Measurements from ENCODE around the gene NEK1. TPM values are rescaled to one million over a fixed set of nuclear protein-coding genes. Genes with fewer than 3 reads are reported as not detected.
A peak's percentile ranks its signal among the peaks of the same experiment; 100 is the strongest.
"Not testable (repeated sequence)": the region's sequence is repeated elsewhere in the genome, so short reads cannot be mapped to it uniquely, and the experiment has no call there.

The NEK1 gene
- total RNA-seq, 2 experiments from 2014 or later, result 10.7 to 11.4 TPM

GRCh38 chr4:169649545-169650226, 37.3 kb upstream of the NEK1 start:
- H3K27ac Mint-ChIP-seq, result no peak overlapping the region
- CTCF ChIA-PET, result interaction anchor here (0.7 kb wide), 1 partner anchor 19 kb away, joined by 3 read pairs; no protein-coding TSS in a partner anchor
- no peak overlapping the region for H3K4me3 Mint-ChIP-seq
- POLR2A ChIA-PET, result no interaction called here
- no peaks in the 10 kb centered on the region for H3K27me3 Mint-ChIP-seq
- H3K4me1 Mint-ChIP-seq (ENCODE audit: low read depth), result peaks cover 18% of the 10 kb centered on the region
- DNase-seq, result no peak
- intact Hi-C loops (cut with micrococcal nuclease), result no loop called here
- peaks cover 12% of the 10 kb centered on the region for H3K36me3 Mint-ChIP-seq
- no peaks in the 10 kb centered on the region for H3K9me3 Mint-ChIP-seq

DNA sequence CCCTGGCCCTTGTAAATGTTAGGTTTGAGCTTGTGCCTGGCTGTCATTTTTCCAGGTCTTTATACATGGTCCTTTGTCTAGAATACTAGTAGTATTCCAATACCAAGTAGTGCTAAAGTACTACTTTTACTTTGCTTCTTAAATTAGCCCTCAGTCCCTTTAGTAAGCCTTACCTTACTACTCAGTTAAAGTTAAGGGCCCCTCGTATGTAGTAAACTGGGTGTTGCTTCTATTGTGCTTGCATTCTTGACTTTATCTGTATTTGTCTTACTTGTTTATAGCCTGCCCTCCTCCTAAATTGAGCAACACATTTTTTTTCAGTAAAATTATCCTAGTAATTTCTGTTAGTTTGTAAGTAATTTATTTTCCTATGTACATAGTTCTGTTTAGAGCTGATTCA, 33.2 kb upstream of the NEK1 start:
- CTCF ChIA-PET, result interaction anchor here (0.9 kb wide), 1 partner anchor 33 kb away, joined by 3 read pairs; the partner anchor contains the start of gene NEK1

GRCh38 chr4:169644802-169645201, 32.4 kb upstream of the NEK1 start:
- Mint-ChIP-seq H3K27ac (no peak overlapping the region), H3K36me3 (peaks cover 10% of the 10 kb centered on the region), H3K4me1 (ENCODE audit: low read depth) (no peaks in the 10 kb centered on the region), H3K27me3 (no peaks in the 10 kb centered on the region), H3K4me3 (no peak overlapping the region), H3K9me3 (no peaks in the 10 kb centered on the region)
- CTCF ChIA-PET, result no interaction called here
- POLR2A ChIA-PET, result no interaction called here
- intact Hi-C loops (cut with micrococcal nuclease), result no loop called here
- DNase-seq, result no peak

More for the DNA sequence above, 33.2 kb upstream of the NEK1 start:
- Mint-ChIP-seq H3K27ac (no peak overlapping the region), H3K4me1 (ENCODE audit: low read depth) (peaks cover under 1% of the 10 kb centered on the region), H3K9me3 (no peaks in the 10 kb centered on the region), H3K4me3 (no peak overlapping the region), H3K27me3 (no peaks in the 10 kb centered on the region), H3K36me3 (peaks cover 10% of the 10 kb centered on the region)
- intact Hi-C loops (cut with micrococcal nuclease), result no loop called here
- no peak for DNase-seq
- POLR2A ChIA-PET, result no interaction called here

GRCh38 chr4:169640261-169640870, 28.0 kb upstream of the NEK1 start:
- DNase-seq, result no peak
- H3K27ac Mint-ChIP-seq, result no peak overlapping the region
- ChIA-PET POLR2A (no interaction called here), CTCF (interaction anchor here (1.2 kb wide), 1 partner anchor 27 kb away, joined by 5 read pairs; no protein-coding TSS in a partner anchor)
- H3K9me3 Mint-ChIP-seq, result no peaks in the 10 kb centered on the region
- intact Hi-C loops (cut with micrococcal nuclease), result no loop called here
- no peaks in the 10 kb centered on the region for H3K27me3 Mint-ChIP-seq
- H3K4me3 Mint-ChIP-seq, result no peak overlapping the region
- H3K36me3 Mint-ChIP-seq, result peaks cover 33% of the 10 kb centered on the region
- peaks cover 2% of the 10 kb centered on the region for H3K4me1 Mint-ChIP-seq (ENCODE audit: low read depth)

- Mint-ChIP-seq H3K36me3 (peaks cover 27% of the 10 kb centered on the region), H3K4me1 (ENCODE audit: low read depth) (peaks cover 13% of the 10 kb centered on the region), H3K27ac (no peak overlapping the region), H3K4me3 (no peak overlapping the region), H3K27me3 (no peaks in the 10 kb centered on the region), H3K9me3 (no peaks in the 10 kb centered on the region)
- ChIA-PET POLR2A (no interaction called here), CTCF (no interaction called here)
- intact Hi-C loops (cut with micrococcal nuclease), result no loop called here
- DNase-seq, result no peak
Observed at GRCh38 chr4:169634975-169635374, 22.6 kb upstream of the NEK1 start.

DNA sequence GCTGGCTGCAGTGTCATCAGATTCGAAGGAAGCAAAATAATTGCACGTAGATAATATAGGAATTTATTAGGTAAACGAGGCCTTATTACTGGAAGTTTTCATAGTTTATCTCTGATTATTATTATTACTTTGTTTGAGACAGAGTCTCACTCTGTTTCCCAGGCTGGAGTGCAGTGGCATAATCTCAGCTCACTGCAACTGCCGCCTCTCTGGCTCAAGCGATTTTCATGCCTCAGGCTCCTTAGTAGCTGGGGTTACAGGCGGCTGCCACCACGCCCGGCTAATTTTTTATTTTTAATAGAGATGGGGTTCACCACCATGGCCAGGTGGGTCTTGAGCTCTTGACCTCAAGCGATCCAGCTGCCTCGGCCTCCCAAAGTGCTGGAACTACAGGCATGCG, 20.5 kb upstream of the NEK1 start:
- intact Hi-C loops (cut with micrococcal nuclease), result no loop called here
- no peak for DNase-seq
- CTCF ChIA-PET, result no interaction called here
- Mint-ChIP-seq H3K27me3 (no peaks in the 10 kb centered on the region), H3K4me1 (ENCODE audit: low read depth) (peaks cover 17% of the 10 kb centered on the region), H3K9me3 (no peaks in the 10 kb centered on the region), H3K27ac (no peak overlapping the region), H3K36me3 (peaks cover 14% of the 10 kb centered on the region), H3K4me3 (no peak overlapping the region)
- POLR2A ChIA-PET, result no interaction called here

DNA sequence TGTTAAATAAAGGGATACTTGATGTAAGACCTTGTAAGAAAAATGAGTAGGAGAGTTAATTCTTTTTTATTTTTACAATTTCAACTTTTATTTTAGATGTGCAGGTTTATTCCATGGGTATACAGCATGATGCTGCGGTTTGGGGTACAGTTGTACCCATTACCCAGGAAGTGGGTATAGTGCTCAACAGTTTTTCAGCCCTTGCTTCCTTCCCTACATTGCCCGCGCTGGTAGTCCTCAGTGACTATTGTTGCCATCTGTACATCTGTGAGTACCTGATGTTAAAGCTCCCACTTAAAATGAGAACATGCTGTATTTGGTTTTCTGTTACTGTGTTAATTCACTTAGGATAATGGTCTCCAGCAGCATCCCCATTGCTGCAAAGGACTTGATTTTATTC, 17.7 kb upstream of the NEK1 start:
- ChIA-PET POLR2A (no interaction called here), CTCF (no interaction called here)
- no peaks in the 10 kb centered on the region for H3K36me3 Mint-ChIP-seq
- no peak for DNase-seq
- H3K27me3 Mint-ChIP-seq, result no peaks in the 10 kb centered on the region
- no peak overlapping the region for H3K27ac Mint-ChIP-seq
- no peak overlapping the region for H3K4me3 Mint-ChIP-seq
- H3K4me1 Mint-ChIP-seq (ENCODE audit: low read depth), result peaks cover 37% of the 10 kb centered on the region
- no peaks in the 10 kb centered on the region for H3K9me3 Mint-ChIP-seq
- intact Hi-C loops (cut with micrococcal nuclease), result no loop called here

DNA sequence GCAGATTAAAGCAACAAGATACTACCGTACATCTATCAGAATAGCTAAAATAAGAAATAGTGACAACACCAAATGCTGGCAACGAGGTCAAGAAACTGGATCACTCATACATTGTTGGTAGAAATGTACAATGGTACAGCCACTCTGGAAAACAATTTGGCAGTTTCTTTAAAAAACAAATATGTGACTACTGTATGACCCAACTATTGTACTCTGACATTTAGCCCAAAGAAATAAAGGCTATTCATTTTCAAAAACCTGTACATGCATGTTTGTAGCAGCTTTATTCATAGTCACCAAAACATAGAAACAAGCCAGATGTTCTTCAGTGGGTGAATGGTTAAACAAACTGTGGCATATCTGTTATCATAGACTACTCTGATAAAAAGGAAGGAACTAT, 16.2 kb upstream of the NEK1 start:
- no peaks in the 10 kb centered on the region for H3K27me3 Mint-ChIP-seq
- no peak overlapping the region for H3K4me3 Mint-ChIP-seq
- ChIA-PET CTCF (interaction anchor here (0.9 kb wide), 1 partner anchor 16 kb away, joined by 7 read pairs; the partner anchor contains the start of gene NEK1), POLR2A (no interaction called here)
- no peaks in the 10 kb centered on the region for H3K36me3 Mint-ChIP-seq
- H3K27ac Mint-ChIP-seq, result no peak overlapping the region
- H3K4me1 Mint-ChIP-seq (ENCODE audit: low read depth), result peaks cover 41% of the 10 kb centered on the region
- no peak for DNase-seq
- intact Hi-C loops (cut with micrococcal nuclease), result no loop called here
- no peaks in the 10 kb centered on the region for H3K9me3 Mint-ChIP-seq

DNA sequence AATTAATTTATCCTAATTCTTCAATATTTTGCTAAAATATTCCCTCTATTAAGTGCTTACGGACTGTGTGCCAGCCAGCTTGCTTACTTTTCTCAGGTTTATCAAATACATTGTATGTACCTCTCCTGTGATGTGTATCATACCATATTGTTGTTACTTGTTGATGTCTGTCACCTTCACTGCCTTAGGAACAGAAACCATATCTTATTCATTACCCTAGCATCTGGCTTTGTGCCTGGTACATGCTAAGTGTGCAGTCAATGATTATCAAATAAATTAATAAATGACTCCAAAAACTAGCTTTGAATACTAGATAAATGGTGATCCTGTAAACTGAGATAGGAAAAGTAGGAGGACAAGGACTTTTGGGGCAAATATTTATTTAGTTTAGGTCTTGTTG, 14.9 kb upstream of the NEK1 start:
- DNase-seq, result no peak
- ChIA-PET CTCF (interaction anchor here (1.1 kb wide), 1 partner anchor 33 kb away, joined by 6 read pairs; no protein-coding TSS in a partner anchor), POLR2A (interaction anchor here (0.8 to 1.6 kb wide), 2 partner anchors 15 to 32 kb away, joined by 3 to 7 read pairs; partner anchors contain the start of gene NEK1)
- no peaks in the 10 kb centered on the region for H3K9me3 Mint-ChIP-seq
- H3K4me3 Mint-ChIP-seq, result no peak overlapping the region
- peak overlapping the region; percentile 33 for H3K27ac Mint-ChIP-seq
- H3K27me3 Mint-ChIP-seq, result no peaks in the 10 kb centered on the region
- peaks cover 51% of the 10 kb centered on the region for H3K4me1 Mint-ChIP-seq (ENCODE audit: low read depth)
- intact Hi-C loops (cut with micrococcal nuclease), result loop anchor here (1.0 to 2.0 kb wide), 2 partner anchors 15 to 33 kb away; partner anchors contain the start of gene NEK1
- no peaks in the 10 kb centered on the region for H3K36me3 Mint-ChIP-seq

GRCh38 chr4:169626331-169627282, 14.2 kb upstream of the NEK1 start:
- ChIA-PET CTCF (interaction anchor here (1.1 to 2.2 kb wide), 2 partner anchors 14 to 33 kb away, joined by 6 to 7 read pairs; partner anchors contain the start of gene NEK1), POLR2A (interaction anchor here (0.8 to 1.6 kb wide), 2 partner anchors 14 to 33 kb away, joined by 3 to 7 read pairs; partner anchors contain the start of gene NEK1)
- Mint-ChIP-seq H3K27me3 (no peaks in the 10 kb centered on the region), H3K9me3 (no peaks in the 10 kb centered on the region), H3K4me3 (no peak overlapping the region), H3K36me3 (no peaks in the 10 kb centered on the region), H3K27ac (peak overlapping the region; percentile 47), H3K4me1 (ENCODE audit: low read depth) (peaks cover 52% of the 10 kb centered on the region)
- intact Hi-C loops (cut with micrococcal nuclease), result loop anchor here (1.0 to 2.0 kb wide), 2 partner anchors 14 to 34 kb away; partner anchors contain the start of gene NEK1
- peak; percentile 28 for DNase-seq

GRCh38 chr4:169625886-169626285, 13.5 kb upstream of the NEK1 start:
- no peaks in the 10 kb centered on the region for H3K36me3 Mint-ChIP-seq
- ChIA-PET CTCF (interaction anchor here (2.2 kb wide), 1 partner anchor 13 kb away, joined by 7 read pairs; the partner anchor contains the start of gene NEK1), POLR2A (no interaction called here)
- intact Hi-C loops (cut with micrococcal nuclease), result loop anchor here (2.0 kb wide), 1 partner anchor 13 kb away; the partner anchor contains the start of gene NEK1
- DNase-seq, result no peak
- no peaks in the 10 kb centered on the region for H3K9me3 Mint-ChIP-seq
- H3K4me1 Mint-ChIP-seq (ENCODE audit: low read depth), result peaks cover 50% of the 10 kb centered on the region
- no peak overlapping the region for H3K4me3 Mint-ChIP-seq
- H3K27me3 Mint-ChIP-seq, result no peaks in the 10 kb centered on the region
- no peak overlapping the region for H3K27ac Mint-ChIP-seq

- DNase-seq; POLR2A ChIA-PET; H3K36me3 Mint-ChIP-seq; CTCF ChIA-PET; H3K27ac Mint-ChIP-seq; H3K4me3 Mint-ChIP-seq; H3K9me3 Mint-ChIP-seq; H3K27me3 Mint-ChIP-seq; intact Hi-C loops (cut with micrococcal nuclease): not testable (repeated sequence)
- H3K4me1 Mint-ChIP-seq (ENCODE audit: low read depth), result peaks cover 52% of the 10 kb centered on the region
Observed at GRCh38 chr4:169624012-169624411, 11.6 kb upstream of the NEK1 start.
